Fibroblast of mammary gland (primary cell): Measurements from ENCODE around the gene DNAH12.

ENCODE experiments used
- DNase-seq: peaks from one replicate; pipeline ENCODE4 v3.0.0-alpha.2; 2010; ENCODE audit warnings: low read depth
- H3K4me3 ChIP-seq: 2 replicates; pipeline ENCODE4 v1.5.1; 2011; ENCODE audit warnings: low read depth, mild to moderate bottlenecking, low read length, moderate library complexity; ENCODE audit not compliant: control insufficient read depth
- TF ChIP-seq, protein P1 (sequence below): conservative IDR thresholded peaks from 2 replicates; pipeline ENCODE4 v1.5.1; 2011; ENCODE audit warnings: low read depth, low read length, inconsistent platforms; ENCODE audit not compliant: control insufficient read depth, insufficient read depth

The DNAH12 gene

DNA sequence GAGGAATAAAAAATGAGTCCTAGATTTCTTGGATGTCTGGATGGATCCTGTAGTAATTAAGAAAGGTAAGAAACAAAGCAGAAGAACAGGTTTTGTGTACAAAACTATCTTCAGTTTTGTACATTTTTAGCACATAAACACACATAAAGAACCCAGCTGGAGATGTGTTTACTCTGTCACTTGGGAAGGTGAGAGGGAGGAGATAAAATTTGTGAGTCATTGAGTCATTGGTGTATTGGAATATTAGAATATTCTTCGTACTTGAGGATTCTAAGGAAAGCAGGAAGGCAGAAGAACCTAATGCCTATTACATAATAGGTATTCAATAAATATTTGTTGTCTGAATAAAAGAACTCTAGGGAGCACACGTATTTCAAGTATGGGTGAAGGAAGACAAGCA is 299.2 kb downstream of the DNAH12 start:
- TF ChIP-seq, protein P1, sequence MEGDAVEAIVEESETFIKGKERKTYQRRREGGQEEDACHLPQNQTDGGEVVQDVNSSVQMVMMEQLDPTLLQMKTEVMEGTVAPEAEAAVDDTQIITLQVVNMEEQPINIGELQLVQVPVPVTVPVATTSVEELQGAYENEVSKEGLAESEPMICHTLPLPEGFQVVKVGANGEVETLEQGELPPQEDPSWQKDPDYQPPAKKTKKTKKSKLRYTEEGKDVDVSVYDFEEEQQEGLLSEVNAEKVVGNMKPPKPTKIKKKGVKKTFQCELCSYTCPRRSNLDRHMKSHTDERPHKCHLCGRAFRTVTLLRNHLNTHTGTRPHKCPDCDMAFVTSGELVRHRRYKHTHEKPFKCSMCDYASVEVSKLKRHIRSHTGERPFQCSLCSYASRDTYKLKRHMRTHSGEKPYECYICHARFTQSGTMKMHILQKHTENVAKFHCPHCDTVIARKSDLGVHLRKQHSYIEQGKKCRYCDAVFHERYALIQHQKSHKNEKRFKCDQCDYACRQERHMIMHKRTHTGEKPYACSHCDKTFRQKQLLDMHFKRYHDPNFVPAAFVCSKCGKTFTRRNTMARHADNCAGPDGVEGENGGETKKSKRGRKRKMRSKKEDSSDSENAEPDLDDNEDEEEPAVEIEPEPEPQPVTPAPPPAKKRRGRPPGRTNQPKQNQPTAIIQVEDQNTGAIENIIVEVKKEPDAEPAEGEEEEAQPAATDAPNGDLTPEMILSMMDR: no peak
- no peak overlapping the region for H3K4me3 ChIP-seq
- DNase-seq: no peak
